Measurements from ENCODE around the gene MEIOSIN. TPM values are rescaled to one million over a fixed set of nuclear protein-coding genes. Genes with fewer than 3 reads are reported as not detected.

The MEIOSIN gene
- total and polyA plus RNA-seq, 2 of the 4 experiments (the other 2 are of a cell fraction) = not detected

DNA sequence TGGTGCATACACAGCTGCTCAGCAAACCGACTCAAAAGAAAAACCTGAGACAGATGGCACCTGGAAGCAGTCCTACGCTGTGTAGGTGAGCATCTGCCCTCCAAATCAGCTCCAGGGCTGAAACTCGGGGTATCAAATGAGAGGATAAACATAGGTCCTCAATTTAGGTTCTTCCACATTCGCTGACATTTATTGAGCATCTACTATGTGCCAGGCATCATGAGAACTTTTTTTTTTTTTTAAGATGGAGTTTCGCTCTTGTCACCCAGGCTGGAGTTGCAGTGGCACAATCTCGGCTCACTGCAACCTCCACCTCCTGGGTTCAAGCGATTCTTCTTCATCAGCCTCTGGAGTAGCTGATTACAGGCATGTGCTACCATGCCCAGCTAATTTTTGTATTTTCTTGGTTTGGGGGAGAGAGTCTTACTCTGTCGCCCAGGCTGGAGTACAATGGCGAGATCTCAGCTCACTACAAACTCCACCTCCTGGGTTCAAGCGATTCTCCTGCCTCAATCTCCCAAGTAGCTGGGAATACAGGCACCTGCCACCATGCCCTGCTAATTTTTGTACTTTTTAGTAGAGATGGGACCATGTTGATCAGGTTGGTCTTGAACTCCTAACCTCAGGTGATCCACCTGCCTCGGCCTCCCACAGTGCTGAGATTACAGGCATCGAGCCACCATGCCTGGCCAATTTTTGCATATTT is 27.4 kb upstream of the MEIOSIN start:
- Histone ChIP-seq H2BK120ac (ENCODE audit: low read depth, low read length) (no peak overlapping the region), H3K14ac (replicated peaks; ENCODE audit: low read depth, low read length) (no peak overlapping the region), H3K23ac (ENCODE audit: low read depth, low read length) (no peak overlapping the region), H3K27ac (ENCODE audit: insufficient read depth, low read length) (no peak overlapping the region), H3K56ac (ENCODE audit: extremely low read depth, insufficient read depth, low read length) (no peak overlapping the region), H2BK20ac (ENCODE audit: low read depth, low read length) (no peak overlapping the region), H4K20me1 (ENCODE audit: insufficient read depth, low read length) (no peaks in the 10 kb centered on the region), H3K27me3 (ENCODE audit: control insufficient read depth, insufficient read depth, low read length) (no peaks in the 10 kb centered on the region), H2AFZ (replicated peaks; ENCODE audit: low read length, poor library complexity) (no peak overlapping the region), H3K79me1 (ENCODE audit: low read depth in 1 of 2, low read length in 2 of 2) (peaks cover 7 to 8% of the 10 kb centered on the region in 2 experiments; a peak in 3 of 4 replicates), H2AK5ac (ENCODE audit: low read depth, low read length) (no peak overlapping the region), H3K36me3 (ENCODE audit: control insufficient read depth, insufficient read depth, low read length) (peaks cover 26% of the 10 kb centered on the region), H2BK15ac (ENCODE audit: low read depth, low read length) (no peak overlapping the region), H3K9me3 (ENCODE audit: control insufficient read depth, insufficient read depth, low read length) (no peaks in the 10 kb centered on the region), H2BK5ac (ENCODE audit: low read depth, low read length, poor library complexity, severe bottlenecking) (no peak overlapping the region), H4K5ac (ENCODE audit: low read depth, low read length) (no peak overlapping the region), H3K18ac (ENCODE audit: low read depth, low read length) (no peak overlapping the region), H4K91ac (ENCODE audit: insufficient read depth, low read depth, low read length) (no peak overlapping the region), H2AK9ac (replicated peaks; ENCODE audit: low read depth, low read length, poor library complexity) (no peak overlapping the region), H3K9ac (ENCODE audit: low read depth, low read length) (no peak overlapping the region), H4K8ac (ENCODE audit: low read depth in 2 of 2, low read length in 2 of 2) (no peak overlapping the region), H3K4me3 (ENCODE audit: insufficient read depth, low read depth, low read length) (no peak overlapping the region), H3K9me1 (ENCODE audit: insufficient read depth, low read length) (no peaks in the 10 kb centered on the region), H3K4me2 (ENCODE audit: low read depth, low read length) (no peak overlapping the region), H3K4ac (ENCODE audit: low read depth, low read length) (no peak overlapping the region), H3K4me1 (ENCODE audit: control insufficient read depth, insufficient read depth, low read length) (no peaks in the 10 kb centered on the region)
- dilution Hi-C loops (cut with HindIII; ENCODE audit: low sequenced_read_pairs, unreplicated experiment) (no loop called here), intact Hi-C loops (cut with micrococcal nuclease) (no loop called here), in situ Hi-C loops (cut with MboI; ENCODE audit: low sequenced_read_pairs) (no loop called here)
- 87% methylated on average over 4 of the region's 12 CpGs; no CpG with 5 or more reads in 1 of the 2 experiments for WGBS, 2 experiments (ENCODE audit: extremely low coverage in 2 of 2, insufficient read length in 1 of 2)
- ATAC-seq (ENCODE audit: low read depth) (no peak), DNase-seq (no peak)
- CTCF ChIA-PET = interaction anchor here (0.6 kb wide), 2 partner anchors 77 to 93 kb away, joined by 3 read pairs; partner anchors contain the start of gene DMPK
- TF ChIP-seq RCOR1 (IDR thresholded peaks at IDR 0.05; ENCODE audit: insufficient replicate concordance, low read length) = no peak
- no peak for TF ChIP-seq FOS (IDR thresholded peaks at IDR 0.05; ENCODE audit: low read depth, low read length)
- no peak for TF ChIP-seq CTCF (conservative IDR thresholded peaks at IDR 0.05; ENCODE audit: low read depth, low read length)
- no peak for TF ChIP-seq ELK1 (IDR thresholded peaks at IDR 0.05; ENCODE audit: borderline replicate concordance, low read depth, low read length)
- TF ChIP-seq RAD21 (IDR thresholded peaks at IDR 0.05; ENCODE audit: low read length) = no peak
- TF ChIP-seq POLR2A (IDR thresholded peaks at IDR 0.05; ENCODE audit: low read depth, low read length) = no peak
- TF ChIP-seq, protein P1, sequence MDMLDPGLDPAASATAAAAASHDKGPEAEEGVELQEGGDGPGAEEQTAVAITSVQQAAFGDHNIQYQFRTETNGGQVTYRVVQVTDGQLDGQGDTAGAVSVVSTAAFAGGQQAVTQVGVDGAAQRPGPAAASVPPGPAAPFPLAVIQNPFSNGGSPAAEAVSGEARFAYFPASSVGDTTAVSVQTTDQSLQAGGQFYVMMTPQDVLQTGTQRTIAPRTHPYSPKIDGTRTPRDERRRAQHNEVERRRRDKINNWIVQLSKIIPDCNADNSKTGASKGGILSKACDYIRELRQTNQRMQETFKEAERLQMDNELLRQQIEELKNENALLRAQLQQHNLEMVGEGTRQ (IDR thresholded peaks at IDR 0.05; ENCODE audit: low read depth, low read length) = no peak
- no peak for TF ChIP-seq MXI1 (IDR thresholded peaks at IDR 0.05; ENCODE audit: borderline replicate concordance, low read depth, low read length)
- no peak for TF ChIP-seq MAZ (IDR thresholded peaks at IDR 0.05; ENCODE audit: borderline replicate concordance, low read depth, low read length)
- no peak for TF ChIP-seq CHD1 (IDR thresholded peaks at IDR 0.05; ENCODE audit: low read depth, low read length)
- no peak for TF ChIP-seq MAFK (IDR thresholded peaks at IDR 0.05; ENCODE audit: low read depth, low read length)
- no peak for TF ChIP-seq NFE2L2 (IDR thresholded peaks at IDR 0.05; ENCODE audit: low read depth, low read length)
- no peak for TF ChIP-seq BHLHE40 (IDR thresholded peaks at IDR 0.05; ENCODE audit: low read depth, low read length)
- TF ChIP-seq RFX5 (IDR thresholded peaks at IDR 0.05; ENCODE audit: low read depth, low read length) = no peak
- TF ChIP-seq CEBPB (IDR thresholded peaks at IDR 0.05; ENCODE audit: low read depth, low read length) = no peak
- no TSS peak for BruUV-seq (replicated peaks)
- POLR2A ChIA-PET (ENCODE audit: unreplicated experiment) = no interaction called here
